ENCODE data around the gene GSPT1. TPM values are rescaled to one million over a fixed set of nuclear protein-coding genes. Genes with fewer than 3 reads are reported as not detected.

The GSPT1 gene
- total and polyA plus RNA-seq, 8 donors, result 11.0 to 65.4 (median 49.1) TPM

DNA sequence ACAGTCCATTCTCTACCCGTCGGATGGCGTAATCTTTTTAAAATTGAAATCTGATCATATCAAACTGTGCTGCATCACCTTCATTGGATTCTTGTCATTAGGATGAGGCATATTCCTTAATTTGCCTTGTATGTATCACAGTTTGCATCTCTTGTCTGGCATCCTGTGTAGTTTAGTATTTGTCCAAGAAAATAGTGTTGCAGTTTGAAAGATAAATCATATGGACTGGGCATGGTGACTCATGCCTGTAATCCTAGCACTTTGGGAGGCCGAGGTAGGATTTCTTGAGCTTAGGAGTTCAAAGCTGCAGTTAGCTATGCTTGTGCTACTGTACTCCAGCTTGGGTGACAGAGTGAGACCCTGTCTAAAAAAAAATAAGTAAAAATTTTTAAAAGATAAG lies 58.6 kb downstream of the GSPT1 start:
- Histone ChIP-seq H3K4me1 (peaks cover 0 to 10% (median 9%) of the 10 kb centered on the region in 3 donors), H3K4me3 (no peak overlapping the region), H3K36me3 (no peaks in the 10 kb centered on the region), H3K9me3 (no peaks in the 10 kb centered on the region), H3K27me3 (no peaks in the 10 kb centered on the region), H3K27ac (no peak overlapping the region)
- FAIRE-seq, result no peak
- 62 to 78% methylated on average over 4 of the region's 4 CpGs for WGBS, 2 donors
- intact Hi-C loops (cut with DNase I), result no loop called here
- ATAC-seq, result no peak
- TF ChIP-seq, protein P1, sequence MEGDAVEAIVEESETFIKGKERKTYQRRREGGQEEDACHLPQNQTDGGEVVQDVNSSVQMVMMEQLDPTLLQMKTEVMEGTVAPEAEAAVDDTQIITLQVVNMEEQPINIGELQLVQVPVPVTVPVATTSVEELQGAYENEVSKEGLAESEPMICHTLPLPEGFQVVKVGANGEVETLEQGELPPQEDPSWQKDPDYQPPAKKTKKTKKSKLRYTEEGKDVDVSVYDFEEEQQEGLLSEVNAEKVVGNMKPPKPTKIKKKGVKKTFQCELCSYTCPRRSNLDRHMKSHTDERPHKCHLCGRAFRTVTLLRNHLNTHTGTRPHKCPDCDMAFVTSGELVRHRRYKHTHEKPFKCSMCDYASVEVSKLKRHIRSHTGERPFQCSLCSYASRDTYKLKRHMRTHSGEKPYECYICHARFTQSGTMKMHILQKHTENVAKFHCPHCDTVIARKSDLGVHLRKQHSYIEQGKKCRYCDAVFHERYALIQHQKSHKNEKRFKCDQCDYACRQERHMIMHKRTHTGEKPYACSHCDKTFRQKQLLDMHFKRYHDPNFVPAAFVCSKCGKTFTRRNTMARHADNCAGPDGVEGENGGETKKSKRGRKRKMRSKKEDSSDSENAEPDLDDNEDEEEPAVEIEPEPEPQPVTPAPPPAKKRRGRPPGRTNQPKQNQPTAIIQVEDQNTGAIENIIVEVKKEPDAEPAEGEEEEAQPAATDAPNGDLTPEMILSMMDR (IDR thresholded peaks at IDR 0.05), result no peak
- no peak for DNase-seq

DNA sequence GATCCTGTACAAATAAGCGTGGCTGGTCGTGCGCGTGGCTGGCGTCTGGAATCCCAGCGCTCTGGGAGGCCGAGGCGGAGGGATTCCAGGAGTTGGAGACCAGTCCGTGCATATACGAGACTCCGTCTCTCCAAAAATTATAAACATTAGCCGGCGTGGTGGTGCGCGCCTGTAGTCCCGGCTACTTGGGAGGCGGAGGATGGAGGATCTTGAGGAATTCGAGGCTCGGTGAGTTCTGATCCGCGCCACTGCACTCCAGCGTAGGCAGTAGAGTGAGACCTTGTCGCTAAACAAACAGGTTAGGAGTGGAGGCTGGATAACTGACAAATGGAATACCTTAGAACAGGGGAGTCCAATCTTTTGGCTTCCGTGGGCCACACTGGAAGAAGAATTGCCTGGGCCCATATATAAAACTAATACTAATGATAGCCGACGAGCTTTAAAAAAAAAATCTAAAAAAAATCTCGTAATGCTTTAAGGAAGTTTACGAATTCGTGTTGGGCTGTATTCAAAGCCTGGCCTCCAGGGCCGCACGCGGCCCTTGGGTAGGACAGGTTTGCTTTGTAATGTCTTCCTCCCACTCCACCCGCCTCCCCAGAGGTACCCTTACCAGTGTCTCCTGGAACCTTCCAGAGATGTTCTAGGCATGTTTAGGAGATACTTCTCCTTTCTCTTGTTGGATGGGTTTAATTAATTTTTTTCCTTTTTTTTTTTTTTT lies 63.5 kb downstream of the GSPT1 start:
- no peaks in the 10 kb centered on the region for H3K27me3 ChIP-seq
- H3K9me3 ChIP-seq, result no peaks in the 10 kb centered on the region
- H3K4me1 ChIP-seq, result peaks cover 8 to 24% (median 24%) of the 10 kb centered on the region in 3 donors
- H3K36me3 ChIP-seq, result peaks cover 0 to 18% (median 9%) of the 10 kb centered on the region in 3 donors
- H3K4me3 ChIP-seq, result peak overlapping the region; percentile 71 to 98 (median 74)
- H3K27ac ChIP-seq, result peak overlapping the region; percentile 75 to 88 (median 81)
- 26 to 29% methylated on average over 33 of the region's 33 CpGs for WGBS, 2 donors
- intact Hi-C loops (cut with DNase I), result no loop called here
- DNase-seq, result peak in 1 of 6 donors; percentile 59
- TF ChIP-seq, protein P1 (IDR thresholded peaks at IDR 0.05), result no peak
- ATAC-seq, result peak; percentile 2 to 16 (median 12)
- FAIRE-seq, result no peak

DNA sequence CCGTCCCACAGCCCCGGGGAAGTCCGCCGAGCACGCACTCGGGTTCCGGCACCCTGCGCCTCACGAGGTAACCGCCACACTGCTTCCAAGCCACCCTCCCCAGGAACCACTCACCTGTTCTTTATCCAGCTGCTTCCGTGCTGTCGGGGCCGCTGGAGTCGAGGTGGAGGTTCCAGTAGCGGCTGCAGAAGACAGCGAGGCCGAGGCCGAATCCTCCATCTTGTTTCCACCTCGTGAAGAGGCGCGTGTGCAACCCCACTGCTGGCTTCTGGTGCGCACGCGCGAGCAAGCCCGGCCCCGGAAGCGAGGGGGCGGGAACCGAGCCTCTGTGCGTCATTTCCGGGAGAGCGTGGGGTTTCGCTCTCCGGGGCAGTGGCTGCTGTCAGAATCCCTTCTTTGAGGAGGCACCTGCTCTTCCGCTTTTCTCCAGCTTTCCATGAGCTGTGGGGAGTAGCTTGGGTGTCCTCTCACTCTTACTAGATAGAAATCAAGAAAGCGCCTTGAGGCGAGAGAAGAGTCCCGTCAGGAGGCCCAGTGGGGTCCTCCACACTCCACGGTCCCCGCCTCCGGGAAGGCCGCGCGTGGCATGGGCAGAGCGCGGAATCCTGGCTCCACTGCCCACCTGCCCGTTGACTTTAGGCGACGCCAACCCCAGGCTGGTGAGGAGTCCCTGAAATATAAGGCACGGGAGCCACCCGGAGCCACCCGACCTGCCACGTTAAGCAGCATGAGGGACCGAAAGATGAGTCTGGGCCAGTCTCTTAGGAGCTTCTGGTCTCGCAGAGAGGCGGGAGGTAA lies 64.3 kb downstream of the GSPT1 start, which contains the start of gene RSL1D1:
Gene RSL1D1, minus strand, starts transcription at position 249 of the 798 bp plus-strand sequence. Its CDS starts 30 bp downstream, at position 219.
- ATAC-seq, result peak; percentile 97 to 100 (median 98)
- peaks cover 0 to 26% (median 16%) of the 10 kb centered on the region in 3 donors for H3K36me3 ChIP-seq
- no peaks in the 10 kb centered on the region for H3K9me3 ChIP-seq
- no peak for FAIRE-seq
- TF ChIP-seq, protein P1 (IDR thresholded peaks at IDR 0.05), result no peak
- intact Hi-C loops (cut with DNase I), result no loop called here
- H3K4me3 ChIP-seq, result peak within 1 kb of the TSS; percentile 71 to 98 (median 74)
- H3K27me3 ChIP-seq, result no peaks in the 10 kb centered on the region
- 0% methylated on average over 56 to 57 of the region's 57 CpGs for WGBS, 2 donors
- H3K27ac ChIP-seq, result peak within 1 kb of the TSS; percentile 75 to 88 (median 81)
- peak; percentile 85 to 98 (median 94) for DNase-seq
- H3K4me1 ChIP-seq, result peaks cover 8 to 24% (median 24%) of the 10 kb centered on the region in 3 donors

DNA sequence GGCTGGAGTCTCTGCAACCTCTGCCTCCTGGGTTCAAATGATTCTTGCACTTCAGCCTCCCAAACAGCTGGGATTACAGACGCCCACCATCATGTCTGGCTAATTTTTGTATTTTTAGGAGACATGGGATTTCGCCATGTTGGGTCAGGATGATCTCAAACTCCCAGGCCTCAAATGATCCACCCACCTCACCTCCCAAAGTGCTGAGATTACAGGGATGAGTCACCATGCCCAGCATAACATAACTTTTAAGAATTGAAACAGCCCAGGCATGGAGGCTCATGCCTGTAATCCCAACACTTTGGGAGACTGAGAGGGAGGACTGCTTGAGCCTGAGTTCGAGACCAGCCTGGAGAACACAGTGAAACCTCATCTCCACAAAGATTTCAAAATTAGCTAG lies 66.9 kb downstream of the GSPT1 start:
- DNase-seq (no peak), FAIRE-seq (no peak), ATAC-seq (no peak)
- peaks cover 12 to 49% (median 42%) of the 10 kb centered on the region in 3 donors for H3K36me3 ChIP-seq
- 86 to 91% methylated on average over 3 of the region's 3 CpGs for WGBS, 2 donors
- H3K4me3 ChIP-seq, result no peak overlapping the region
- H3K9me3 ChIP-seq, result no peaks in the 10 kb centered on the region
- H3K27ac ChIP-seq, result no peak overlapping the region
- H3K4me1 ChIP-seq, result peaks cover 8 to 20% (median 19%) of the 10 kb centered on the region in 3 donors
- TF ChIP-seq, protein P1 (IDR thresholded peaks at IDR 0.05), result no peak
- H3K27me3 ChIP-seq, result no peaks in the 10 kb centered on the region
- intact Hi-C loops (cut with DNase I), result no loop called here

All from pancreas (tissue), 10 donors.